ENCODE results near the gene TMEM191C.

GRCh38 chr22:21448627-21449416 is 18.4 kb upstream of the TMEM191C start:
- TF ChIP-seq MAX (IDR thresholded peaks at IDR 0.05) (no peak), CTCF (IDR thresholded peaks at IDR 0.05; ENCODE audit: control extremely low read depth in 1 of 3, insufficient read depth in 1 of 3, low read depth in 1 of 3, low read length in 3 of 3) (no peak), EP300 (IDR thresholded peaks at IDR 0.05; ENCODE audit: borderline replicate concordance in 1 of 2, low read depth in 2 of 2, low read length in 2 of 2) (no peak), SP4 (IDR thresholded peaks at IDR 0.05; ENCODE audit: low read length) (no peak), EZH2 (IDR thresholded peaks at IDR 0.05; ENCODE audit: low read depth, low read length, severe bottlenecking) (no peak), SP1 (IDR thresholded peaks at IDR 0.05; ENCODE audit: low read depth, low read length) (no peak), ATF2 (IDR thresholded peaks at IDR 0.05; ENCODE audit: low read length) (no peak), TAF1 (IDR thresholded peaks at IDR 0.05; ENCODE audit: low read depth, low read length) (no peak)
